Upper lobe of left lung (tissue), 6 donors: ENCODE measurements around the gene NACC2. TPM values are rescaled to one million over a fixed set of nuclear protein-coding genes. Genes with fewer than 3 reads are reported as not detected.

Source experiments
- ATAC-seq, 2 donors: fragments of 200-7000 bp; cut with Tn5 transposase; one replicate each; pipeline ENCODE4 v1.9.1; 2022; ENCODE audit warnings: mild to moderate bottlenecking in 2 of 2, moderate library complexity in 2 of 2; ENCODE audit not compliant: low FRiP score in 2 of 2
- DNase-seq, 2 donors: peaks; one replicate each; pipeline ENCODE4 v3.0.0-alpha.2; 2019 to 2020
- H3K27ac ChIP-seq, 4 donors: fragments of 200-600 bp; sonication (generic); one replicate each; pipeline ENCODE4 v1.5.1; 2016 to 2019
- H3K27me3 ChIP-seq, 4 donors: fragments of 200-600 bp; sonication (generic); one replicate each; pipeline ENCODE4 v1.5.1; 2017 to 2019
- H3K36me3 ChIP-seq, 4 donors: fragments of 200-600 bp; sonication (generic); one replicate each; pipeline ENCODE4 v1.5.1; 2016 to 2019
- H3K4me1 ChIP-seq, 4 donors: fragments of 200-600 bp; sonication (generic); one replicate each; pipeline ENCODE4 v1.5.1; 2018 to 2019
- H3K4me3 ChIP-seq, 4 donors: fragments of 200-600 bp; sonication (generic); one replicate each; pipeline ENCODE4 v1.5.1; 2017 to 2019; ENCODE audit warnings: mild to moderate bottlenecking in 2 of 4, moderate library complexity in 1 of 4
- H3K9me3 ChIP-seq, 4 donors: fragments of 200-600 bp; sonication (generic); one replicate each; pipeline ENCODE4 v1.5.1; 2018 to 2019
- CTCF ChIP-seq, 6 experiments: fragments of 450-650 bp in 4 of 6; fragments of 200-600 bp in 2 of 6; sonication (generic) in 2 of 6; IDR thresholded peaks; one replicate each; pipeline ENCODE4 v1.5.1; 2016 to 2019; ENCODE audit warnings: antibody characterized with exemption in 6 of 6
- EP300 ChIP-seq, 4 donors: sonication (generic); formaldehyde crosslinking; IDR thresholded peaks; one replicate each; pipeline ENCODE4 v1.5.1; 2017; ENCODE audit warnings: antibody characterized with exemption in 4 of 4, control low read depth in 2 of 4
- POLR2A ChIP-seq, 4 donors: fragments of 450-650 bp; IDR thresholded peaks; one replicate each; pipeline ENCODE4 v1.5.1; 2016 to 2017; ENCODE audit warnings: antibody characterized with exemption in 4 of 4, mild to moderate bottlenecking in 2 of 4
- POLR2AphosphoS5 ChIP-seq, 2 donors: sonication (generic); formaldehyde crosslinking; IDR thresholded peaks; one replicate each; pipeline ENCODE4 v1.5.1; 2017; ENCODE audit warnings: antibody characterized with exemption in 2 of 2
- WGBS, 2 donors: methylation state at CpG; one replicate each; pipeline ENCODE4 v1.1.5; 2017 to 2018; 5-methylcytosine and 5-hydroxymethylcytosine counted together
- total RNA-seq, 6 donors: library from RNA; depleted of rRNA in 4 of 6; stranded (reverse); fragments of >200 nt in 4 of 6; gene quantifications; one replicate each; pipeline versions ENCODE4 v1.1.0 to v1.2.1, GENCODE V29; 2016 to 2021
- donor health status: DM: no; HTN: no; CAD: no; lungs with moderate emphysema.
- donor health status: DM: no; HTN: yes; CAD: no; lungs with severe emphysema.

The NACC2 gene
- total RNA-seq, 6 donors from 2014 or later = 16.8 to 38.4 (median 31.3) TPM

- ATAC-seq = no peak
- peak; percentile 23 to 70 for DNase-seq
- TF ChIP-seq POLR2A (IDR thresholded peaks at IDR 0.05) (no peak), CTCF (IDR thresholded peaks at IDR 0.05) (no peak), POLR2AphosphoS5 (IDR thresholded peaks at IDR 0.05) (no peak), EP300 (IDR thresholded peaks at IDR 0.05) (no peak)
- WGBS, 2 donors = 63 to 65% methylated on average over 13 to 20 of the region's 24 CpGs
- H3K9me3 ChIP-seq = no peaks in the 10 kb centered on the region
- H3K4me1 ChIP-seq = peaks cover 62 to 88% (median 71%) of the 10 kb centered on the region in 4 donors
- peak overlapping the region in 3 of 4 donors; percentile 21 to 83 (median 78) for H3K27ac ChIP-seq
- H3K36me3 ChIP-seq = peaks cover 0 to 5% (median 0%) of the 10 kb centered on the region in 4 donors
- H3K27me3 ChIP-seq = no peaks in the 10 kb centered on the region
- H3K4me3 ChIP-seq = no peak overlapping the region
Observed at GRCh38 chr9:136086213-136086881, 8.7 kb downstream of the NACC2 start.

GRCh38 chr9:136085815-136086212 is 9.3 kb downstream of the NACC2 start:
- Histone ChIP-seq H3K27me3 (no peaks in the 10 kb centered on the region), H3K36me3 (peaks cover 0 to 5% (median 0%) of the 10 kb centered on the region in 4 donors), H3K4me1 (peaks cover 62 to 88% (median 71%) of the 10 kb centered on the region in 4 donors), H3K9me3 (no peaks in the 10 kb centered on the region), H3K4me3 (no peak overlapping the region), H3K27ac (peak overlapping the region in 3 of 4 donors; percentile 21 to 83 (median 78))
- ATAC-seq = peak; percentile 55 to 87
- peak; percentile 86 to 89 for DNase-seq
- 34 to 50% methylated on average over 5 to 12 of the region's 16 CpGs for WGBS, 2 donors
- TF ChIP-seq POLR2A (IDR thresholded peaks at IDR 0.05) = no peak
- no peak for TF ChIP-seq CTCF (IDR thresholded peaks at IDR 0.05)
- TF ChIP-seq EP300 (IDR thresholded peaks at IDR 0.05) = no peak
- TF ChIP-seq POLR2AphosphoS5 (IDR thresholded peaks at IDR 0.05) = no peak

- Histone ChIP-seq H3K27ac (no peak overlapping the region), H3K4me3 (no peak overlapping the region), H3K36me3 (peaks cover 0 to 5% (median 0%) of the 10 kb centered on the region in 4 donors), H3K4me1 (peaks cover 56 to 89% (median 72%) of the 10 kb centered on the region in 4 donors), H3K27me3 (no peaks in the 10 kb centered on the region), H3K9me3 (no peaks in the 10 kb centered on the region)
- WGBS, 2 donors = 86 to 92% methylated on average over 29 to 33 of the region's 33 CpGs
- ATAC-seq = no peak
- TF ChIP-seq EP300 (IDR thresholded peaks at IDR 0.05) (no peak), CTCF (IDR thresholded peaks at IDR 0.05) (no peak), POLR2A (IDR thresholded peaks at IDR 0.05) (no peak), POLR2AphosphoS5 (IDR thresholded peaks at IDR 0.05) (no peak)
- DNase-seq = peak in 1 of 2 donors; percentile 60
Observed at GRCh38 chr9:136084063-136084944, 10.8 kb downstream of the NACC2 start.

- TF ChIP-seq POLR2AphosphoS5 (IDR thresholded peaks at IDR 0.05) (no peak), POLR2A (IDR thresholded peaks at IDR 0.05) (no peak), EP300 (IDR thresholded peaks at IDR 0.05) (no peak), CTCF (IDR thresholded peaks at IDR 0.05) (no peak)
- DNase-seq = peak in 1 of 2 donors; percentile 64
- no peak overlapping the region for H3K27ac ChIP-seq
Observed at GRCh38 chr9:136083558-136084062, 11.5 kb downstream of the NACC2 start.

More at GRCh38 chr9:136083558-136084062, 11.5 kb downstream of the NACC2 start:
- Histone ChIP-seq H3K36me3 (peaks cover 0 to 5% (median 0%) of the 10 kb centered on the region in 4 donors), H3K27me3 (no peaks in the 10 kb centered on the region), H3K4me3 (no peak overlapping the region), H3K4me1 (peaks cover 56 to 89% (median 70%) of the 10 kb centered on the region in 4 donors), H3K9me3 (no peaks in the 10 kb centered on the region)
- no peak for ATAC-seq
- 91 to 96% methylated on average over 11 to 23 of the region's 24 CpGs for WGBS, 2 donors
